ENCODE measurements around the gene DDX20. TPM values are rescaled to one million over a fixed set of nuclear protein-coding genes. Genes with fewer than 3 reads are reported as not detected.

The DDX20 gene
- total RNA-seq, 1 experiment from 2014 or later, result 22.2 TPM

DNA sequence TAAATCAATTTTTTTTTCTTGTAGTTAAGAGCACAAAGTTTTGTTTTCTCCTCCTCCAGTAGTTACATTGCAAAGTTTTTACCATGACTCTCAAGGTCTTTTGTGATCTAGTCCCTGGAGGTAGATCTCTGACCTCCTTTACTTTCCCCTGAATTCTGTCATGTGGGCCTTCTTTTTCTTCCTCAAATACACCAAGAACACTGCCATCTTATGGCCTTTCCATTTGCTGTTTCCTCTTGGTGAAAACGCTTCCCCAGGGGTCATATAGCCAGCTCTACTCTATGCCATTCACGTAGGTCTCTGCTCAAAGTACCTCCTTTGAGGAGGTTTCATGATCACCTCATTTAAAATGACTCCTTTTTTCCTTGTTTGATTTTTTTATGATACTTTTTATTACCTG, 2.7 kb downstream of the DDX20 start:
- Histone ChIP-seq H4K20me1 (ENCODE audit: low read length) (peaks cover 5% of the 10 kb centered on the region; the same call in 1 of the 2 replicates), H3K4me3 (ENCODE audit: low read length) (no peak overlapping the region), H3K27me3 (ENCODE audit: low read length) (no peaks in the 10 kb centered on the region), H3K36me3 (ENCODE audit: low read depth, low read length) (peaks cover 37% of the 10 kb centered on the region), H3K9ac (ENCODE audit: low read length) (no peak overlapping the region), H3F3A (ENCODE audit: low read length, unreplicated experiment) (no peaks in the 10 kb centered on the region), H3K4me2 (ENCODE audit: low read length) (no peak overlapping the region), H2AFZ (ENCODE audit: low read length) (no peak overlapping the region), H3K9me2 (replicated peaks; ENCODE audit: low read length) (no peaks in the 10 kb centered on the region), H3K9me3 (ENCODE audit: low read length) (no peaks in the 10 kb centered on the region), H3K27ac (ENCODE audit: low read length) (no peak overlapping the region), H3K79me2 (ENCODE audit: low read length) (peaks cover 36% of the 10 kb centered on the region), H3K4me1 (ENCODE audit: insufficient read depth, low read length) (peaks cover 18% of the 10 kb centered on the region)
- CTCF ChIA-PET, result no interaction called here
- DNase-seq, result peak; percentile 10
- no TSS peak for BruUV-seq (replicated peaks)
- no peak for TF ChIP-seq EZH2phosphoT487 (IDR thresholded peaks at IDR 0.05; ENCODE audit: borderline replicate concordance, low read length)
- TF ChIP-seq CTCF (conservative IDR thresholded peaks at IDR 0.05; ENCODE audit: low read depth, low read length), result peak; percentile 30; the same call in 1 of the 2 replicates
- ATAC-seq, result no peak
- POLR2A ChIA-PET (ENCODE audit: unreplicated experiment), result no interaction called here
- intact Hi-C loops (cut with micrococcal nuclease), result no loop called here

GRCh38 chr1:111761717-111762116, 6.0 kb downstream of the DDX20 start:
- Histone ChIP-seq H3F3A (ENCODE audit: low read length, unreplicated experiment) (no peaks in the 10 kb centered on the region), H2AFZ (ENCODE audit: low read length) (no peak overlapping the region), H3K4me1 (ENCODE audit: insufficient read depth, low read length) (peaks cover 10% of the 10 kb centered on the region), H4K20me1 (ENCODE audit: low read length) (peaks cover 5% of the 10 kb centered on the region; the same call in 1 of the 2 replicates), H3K4me2 (ENCODE audit: low read length) (no peak overlapping the region), H3K9ac (ENCODE audit: low read length) (no peak overlapping the region), H3K79me2 (ENCODE audit: low read length) (peaks cover 26% of the 10 kb centered on the region), H3K36me3 (ENCODE audit: low read depth, low read length) (peaks cover 43% of the 10 kb centered on the region), H3K4me3 (ENCODE audit: low read length) (no peak overlapping the region), H3K9me3 (ENCODE audit: low read length) (no peaks in the 10 kb centered on the region), H3K27me3 (ENCODE audit: low read length) (no peaks in the 10 kb centered on the region), H3K27ac (ENCODE audit: low read length) (no peak overlapping the region), H3K9me2 (replicated peaks; ENCODE audit: low read length) (no peaks in the 10 kb centered on the region)
- POLR2A ChIA-PET (ENCODE audit: unreplicated experiment), result interaction anchor here (0.6 kb wide), 1 partner anchor 73 kb away, joined by 21 read pairs; no protein-coding TSS in a partner anchor
- intact Hi-C loops (cut with micrococcal nuclease), result no loop called here
- DNase-seq (no peak), ATAC-seq (no peak)
- TF ChIP-seq CTCF (conservative IDR thresholded peaks at IDR 0.05; ENCODE audit: low read depth, low read length) (no peak), EZH2phosphoT487 (IDR thresholded peaks at IDR 0.05; ENCODE audit: borderline replicate concordance, low read length) (no peak), EZH2 (IDR thresholded peaks at IDR 0.05; ENCODE audit: low read length, unreplicated experiment) (no peak)
- no TSS peak for BruUV-seq (replicated peaks)
- CTCF ChIA-PET, result no interaction called here

DNA sequence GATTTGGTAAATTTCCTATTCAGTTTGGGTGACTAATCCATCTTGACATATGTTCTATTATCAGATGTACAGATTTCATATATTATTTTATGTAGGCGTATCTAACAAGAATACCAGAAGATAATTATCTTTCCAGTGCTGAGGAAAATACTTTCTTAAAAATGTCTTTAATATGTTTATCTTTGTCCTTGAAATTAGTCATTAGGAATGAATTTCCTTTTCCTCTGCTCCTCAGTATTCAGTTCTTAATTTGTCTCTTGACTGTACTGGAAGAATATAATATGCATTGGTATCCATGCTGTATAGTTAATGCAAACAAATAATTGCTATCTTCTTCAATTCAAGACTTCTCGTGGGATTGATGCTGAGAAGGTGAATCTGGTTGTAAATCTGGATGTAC, 6.6 kb downstream of the DDX20 start:
- Histone ChIP-seq H3K9ac (ENCODE audit: low read length) (no peak overlapping the region), H3K4me2 (ENCODE audit: low read length) (no peak overlapping the region), H3K4me1 (ENCODE audit: insufficient read depth, low read length) (peaks cover 4% of the 10 kb centered on the region), H3K36me3 (ENCODE audit: low read depth, low read length) (peaks cover 48% of the 10 kb centered on the region), H3K9me3 (ENCODE audit: low read length) (no peaks in the 10 kb centered on the region), H2AFZ (ENCODE audit: low read length) (no peak overlapping the region), H3K79me2 (ENCODE audit: low read length) (peaks cover 20% of the 10 kb centered on the region), H3K27ac (ENCODE audit: low read length) (no peak overlapping the region), H4K20me1 (ENCODE audit: low read length) (peaks cover 5% of the 10 kb centered on the region; the same call in 1 of the 2 replicates), H3K27me3 (ENCODE audit: low read length) (no peaks in the 10 kb centered on the region), H3K9me2 (replicated peaks; ENCODE audit: low read length) (no peaks in the 10 kb centered on the region), H3K4me3 (ENCODE audit: low read length) (no peak overlapping the region), H3F3A (ENCODE audit: low read length, unreplicated experiment) (no peaks in the 10 kb centered on the region)
- DNase-seq, result no peak
- BruUV-seq (replicated peaks), result no TSS peak
- TF ChIP-seq EZH2phosphoT487 (IDR thresholded peaks at IDR 0.05; ENCODE audit: borderline replicate concordance, low read length), result no peak
- no peak for TF ChIP-seq CTCF (conservative IDR thresholded peaks at IDR 0.05; ENCODE audit: low read depth, low read length)
- no peak for TF ChIP-seq EZH2 (IDR thresholded peaks at IDR 0.05; ENCODE audit: low read length, unreplicated experiment)
- POLR2A ChIA-PET (ENCODE audit: unreplicated experiment), result no interaction called here
- ATAC-seq, result no peak
- intact Hi-C loops (cut with micrococcal nuclease), result no loop called here
- CTCF ChIA-PET, result no interaction called here

Measured in PC-3 (cell line).